Measurements from ENCODE around the gene SFMBT1. TPM values are rescaled to one million over a fixed set of nuclear protein-coding genes. Genes with fewer than 3 reads are reported as not detected.

Gene SFMBT1
- polyA plus RNA-seq, 1 donor, result 12.5 TPM

GRCh38 chr3:52886049-52886730 lies 159.7 kb downstream of the SFMBT1 start:
- no peak for DNase-seq

GRCh38 chr3:52882377-52882776 lies 163.5 kb downstream of the SFMBT1 start:
- DNase-seq, result no peak

- DNase-seq, result no peak
Observed at GRCh38 chr3:52881871-52882270, 164.0 kb downstream of the SFMBT1 start.

- DNase-seq, result no peak
Observed at GRCh38 chr3:52880474-52880873, 165.4 kb downstream of the SFMBT1 start.

- no peak for DNase-seq
Observed at GRCh38 chr3:52880047-52880446, 165.8 kb downstream of the SFMBT1 start.

- DNase-seq, result no peak
Observed at GRCh38 chr3:52879581-52879980, 166.3 kb downstream of the SFMBT1 start.

- DNase-seq, result no peak
Observed at GRCh38 chr3:52879090-52879489, 166.8 kb downstream of the SFMBT1 start.

- no peak for DNase-seq
Observed at GRCh38 chr3:52877085-52877484, 168.8 kb downstream of the SFMBT1 start.

GRCh38 chr3:52874864-52875587 lies 170.8 kb downstream of the SFMBT1 start:
- no peak for DNase-seq

- no peak for DNase-seq
Observed at GRCh38 chr3:52874160-52874701, 171.6 kb downstream of the SFMBT1 start.

GRCh38 chr3:52873433-52874159 lies 172.3 kb downstream of the SFMBT1 start:
- no peak for DNase-seq

- DNase-seq, result no peak
Observed at GRCh38 chr3:52872245-52872644, 173.6 kb downstream of the SFMBT1 start.

GRCh38 chr3:52871761-52872160 lies 174.1 kb downstream of the SFMBT1 start:
- DNase-seq, result no peak

GRCh38 chr3:52870471-52870870 lies 175.4 kb downstream of the SFMBT1 start:
- no peak for DNase-seq

- DNase-seq, result no peak
Observed at GRCh38 chr3:52866427-52866826, 179.4 kb downstream of the SFMBT1 start.

- no peak for DNase-seq
Observed at GRCh38 chr3:52865994-52866393, 179.9 kb downstream of the SFMBT1 start.

GRCh38 chr3:52860424-52860768 lies 185.5 kb downstream of the SFMBT1 start:
- no peak for DNase-seq

GRCh38 chr3:52859686-52860423 lies 186.0 kb downstream of the SFMBT1 start:
- DNase-seq, result no peak

- no peak for DNase-seq
Observed at GRCh38 chr3:52857864-52858263, 188.0 kb downstream of the SFMBT1 start.

GRCh38 chr3:52857133-52857532 lies 188.7 kb downstream of the SFMBT1 start:
- no peak for DNase-seq

- DNase-seq, result no peak
Observed at GRCh38 chr3:52856666-52857065, 189.2 kb downstream of the SFMBT1 start.

- no peak for DNase-seq
Observed at GRCh38 chr3:52854013-52854412, 191.9 kb downstream of the SFMBT1 start.
